LNCaP clone FGC (cell line): ENCODE measurements around the gene DNM1L.
A peak's percentile ranks its signal among the peaks of the same experiment; 100 is the strongest.
"Not testable (repeated sequence)": the region's sequence is repeated elsewhere in the genome, so short reads cannot be mapped to it uniquely, and the experiment has no call there.

Experiments used
- DNase-seq: peaks from one replicate; pipeline ENCODE4 v3.0.0-alpha.2; 2011; ENCODE audit warnings: low read depth
- H3K4me3 ChIP-seq: 2 replicates; pipeline ENCODE4 v1.5.1; 2011; ENCODE audit warnings: mild to moderate bottlenecking, low read depth, low read length, control low read depth
- TF ChIP-seq, protein P1 (sequence below): IDR thresholded peaks from 2 replicates; pipeline ENCODE4 v1.5.1; 2012; ENCODE audit warnings: mild to moderate bottlenecking; ENCODE audit not compliant: control insufficient read depth, insufficient read depth; ENCODE audit errors: extremely low read depth

The DNM1L gene

GRCh38 chr12:32705783-32706182 lies 26.7 kb downstream of the DNM1L start:
- no peak overlapping the region for H3K4me3 ChIP-seq
- TF ChIP-seq, protein P1, sequence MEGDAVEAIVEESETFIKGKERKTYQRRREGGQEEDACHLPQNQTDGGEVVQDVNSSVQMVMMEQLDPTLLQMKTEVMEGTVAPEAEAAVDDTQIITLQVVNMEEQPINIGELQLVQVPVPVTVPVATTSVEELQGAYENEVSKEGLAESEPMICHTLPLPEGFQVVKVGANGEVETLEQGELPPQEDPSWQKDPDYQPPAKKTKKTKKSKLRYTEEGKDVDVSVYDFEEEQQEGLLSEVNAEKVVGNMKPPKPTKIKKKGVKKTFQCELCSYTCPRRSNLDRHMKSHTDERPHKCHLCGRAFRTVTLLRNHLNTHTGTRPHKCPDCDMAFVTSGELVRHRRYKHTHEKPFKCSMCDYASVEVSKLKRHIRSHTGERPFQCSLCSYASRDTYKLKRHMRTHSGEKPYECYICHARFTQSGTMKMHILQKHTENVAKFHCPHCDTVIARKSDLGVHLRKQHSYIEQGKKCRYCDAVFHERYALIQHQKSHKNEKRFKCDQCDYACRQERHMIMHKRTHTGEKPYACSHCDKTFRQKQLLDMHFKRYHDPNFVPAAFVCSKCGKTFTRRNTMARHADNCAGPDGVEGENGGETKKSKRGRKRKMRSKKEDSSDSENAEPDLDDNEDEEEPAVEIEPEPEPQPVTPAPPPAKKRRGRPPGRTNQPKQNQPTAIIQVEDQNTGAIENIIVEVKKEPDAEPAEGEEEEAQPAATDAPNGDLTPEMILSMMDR, result no peak
- no peak for DNase-seq

- no peak for DNase-seq
- TF ChIP-seq, protein P1, result no peak
- H3K4me3 ChIP-seq, result no peak overlapping the region
Measured at GRCh38 chr12:32706335-32707024, 27.4 kb downstream of the DNM1L start.

DNA sequence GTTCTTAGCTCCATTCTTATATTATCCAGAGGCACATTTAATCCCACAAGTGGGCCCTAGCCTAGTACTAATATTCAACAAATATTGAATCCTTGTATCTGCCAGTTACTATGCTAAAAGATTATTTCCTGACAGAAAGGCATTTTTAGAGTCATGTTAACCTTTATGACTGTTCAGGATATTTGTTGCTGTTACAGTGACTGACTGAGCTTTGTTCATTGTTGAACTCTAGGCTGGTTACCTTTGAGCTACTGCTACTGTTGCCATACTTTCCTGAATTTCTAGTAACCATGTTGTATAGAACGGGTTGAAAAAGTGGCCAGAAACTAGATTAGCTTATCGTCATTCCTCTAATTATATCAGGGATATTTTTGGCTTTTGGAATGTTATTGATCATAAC lies 29.8 kb downstream of the DNM1L start:
- TF ChIP-seq, protein P1, result no peak
- no peak overlapping the region for H3K4me3 ChIP-seq
- no peak for DNase-seq

DNA sequence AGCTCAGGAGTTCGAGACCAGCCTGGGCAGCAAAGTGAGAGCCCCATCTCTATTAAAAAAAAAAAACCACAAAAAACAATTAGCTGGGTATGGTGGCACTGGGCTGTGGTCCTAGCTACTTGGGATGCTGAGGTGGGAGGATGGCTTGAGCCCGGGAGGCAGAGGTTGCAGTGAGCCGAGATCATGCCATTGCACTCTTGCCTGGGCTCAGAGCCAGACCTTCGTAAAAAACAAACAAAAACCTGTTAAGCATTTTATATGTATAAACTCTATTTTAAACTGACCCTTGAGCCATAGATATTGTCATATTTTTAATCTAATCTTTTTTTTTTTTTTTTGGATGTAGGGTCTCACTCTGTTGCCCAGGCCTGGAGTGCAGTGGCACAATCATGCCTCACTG lies 35.7 kb downstream of the DNM1L start:
- no peak overlapping the region for H3K4me3 ChIP-seq
- TF ChIP-seq, protein P1, result no peak
- DNase-seq, result peak; percentile 19

- DNase-seq, result no peak
- TF ChIP-seq, protein P1, result no peak
- no peak overlapping the region for H3K4me3 ChIP-seq
Measured at GRCh38 chr12:32718926-32719325, 39.8 kb downstream of the DNM1L start.

DNA sequence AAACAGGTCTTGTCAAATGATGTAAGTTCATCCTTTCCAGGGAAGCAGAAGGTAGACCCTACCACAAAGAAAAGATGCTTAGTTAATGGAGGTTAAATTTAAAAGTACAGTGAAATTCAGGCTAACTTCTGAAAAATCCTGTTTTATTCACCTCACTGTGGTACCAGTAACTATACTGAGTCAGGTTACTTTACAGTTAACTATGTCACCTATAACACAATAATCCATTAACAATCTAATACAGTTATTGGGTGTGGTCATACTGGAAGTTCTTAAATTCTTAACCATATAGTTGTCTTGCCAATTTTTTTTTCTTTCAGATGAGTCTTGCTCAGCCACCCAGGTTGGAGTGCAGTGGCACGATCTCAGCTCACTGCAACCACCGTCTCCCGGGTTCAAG lies 46.2 kb downstream of the DNM1L start:
- H3K4me3 ChIP-seq, result not testable (repeated sequence)

GRCh38 chr12:32726286-32726685 lies 47.2 kb downstream of the DNM1L start:
- TF ChIP-seq, protein P1, result no peak
- no peak for DNase-seq
- H3K4me3 ChIP-seq, result no peak overlapping the region

More for the DNA sequence above, 46.2 kb downstream of the DNM1L start:
- not testable (repeated sequence) for DNase-seq
